HG03378 (cell line): ENCODE measurements around the gene ERG.

Experiments
- ATAC-seq: cut with Tn5 transposase; IDR thresholded peaks from one replicate; pipeline ENCODE4 v1.9.1; 2021; ENCODE audit warnings: mild to moderate bottlenecking, moderate library complexity; ENCODE audit not compliant: unreplicated experiment

ERG gene

DNA sequence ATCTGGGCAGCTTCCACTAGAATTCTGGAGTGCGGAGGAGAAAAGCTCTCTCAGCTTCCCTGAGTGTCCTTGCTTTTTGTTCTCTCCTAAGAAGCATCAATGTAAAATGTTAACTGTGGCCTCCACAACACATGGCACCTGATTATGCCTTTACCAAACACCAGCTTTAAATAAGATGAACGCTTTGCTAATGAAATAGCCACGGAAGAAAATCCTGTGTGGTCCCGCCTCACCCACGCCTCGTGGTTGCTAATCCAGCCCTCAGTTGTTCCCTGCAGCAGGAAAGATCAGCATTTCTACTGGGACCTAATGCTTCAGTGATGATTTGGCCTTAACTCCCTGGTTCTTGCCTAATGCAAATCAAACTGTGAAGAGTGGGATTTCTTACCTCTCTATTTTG is 1.8 kb upstream of the ERG start:
- no peak for ATAC-seq

DNA sequence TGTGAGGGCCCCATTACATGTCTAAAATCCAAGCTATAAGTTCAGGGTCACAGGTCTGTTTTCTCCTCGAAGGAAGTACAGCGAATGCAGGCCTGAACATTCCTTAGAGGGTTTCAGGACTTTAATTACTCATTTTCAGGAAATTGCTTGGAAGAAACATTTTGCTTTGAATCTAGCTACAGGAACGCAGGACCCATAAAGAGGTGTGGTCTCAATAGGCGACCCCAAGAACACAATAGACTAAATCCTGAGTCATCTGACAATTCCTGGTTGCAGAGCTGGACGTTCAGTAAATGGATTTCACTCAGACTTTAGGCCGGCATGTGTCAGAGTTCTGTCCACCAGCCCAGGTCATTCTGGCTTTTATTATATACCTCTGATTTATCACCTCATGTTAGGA is 1.0 kb upstream of the ERG start:
- ATAC-seq: no peak

GRCh38 chr21:38496224-38496623 is 2.1 kb downstream of the ERG start:
- no peak for ATAC-seq

GRCh38 chr21:38495696-38496095 is 2.6 kb downstream of the ERG start:
- no peak for ATAC-seq

DNA sequence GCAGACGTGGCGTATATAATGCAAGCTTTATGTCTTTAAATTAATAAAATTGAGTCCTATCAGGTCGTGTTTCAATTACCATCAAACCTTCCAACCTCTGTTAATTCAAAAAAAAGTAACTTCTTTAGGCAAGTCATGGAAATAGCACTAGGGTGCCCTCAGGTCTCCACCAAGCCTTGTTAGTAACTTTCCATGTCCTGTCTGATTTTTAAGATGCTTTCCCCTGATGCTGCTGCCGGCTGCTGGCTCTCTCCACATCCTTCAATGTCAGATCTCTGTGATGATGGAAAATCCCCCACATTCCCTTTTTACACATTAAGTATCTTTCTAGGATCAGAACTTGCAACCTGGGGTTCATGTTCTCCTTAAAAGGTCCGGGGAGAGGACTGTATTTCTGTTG is 3.0 kb downstream of the ERG start:
- ATAC-seq: no peak

DNA sequence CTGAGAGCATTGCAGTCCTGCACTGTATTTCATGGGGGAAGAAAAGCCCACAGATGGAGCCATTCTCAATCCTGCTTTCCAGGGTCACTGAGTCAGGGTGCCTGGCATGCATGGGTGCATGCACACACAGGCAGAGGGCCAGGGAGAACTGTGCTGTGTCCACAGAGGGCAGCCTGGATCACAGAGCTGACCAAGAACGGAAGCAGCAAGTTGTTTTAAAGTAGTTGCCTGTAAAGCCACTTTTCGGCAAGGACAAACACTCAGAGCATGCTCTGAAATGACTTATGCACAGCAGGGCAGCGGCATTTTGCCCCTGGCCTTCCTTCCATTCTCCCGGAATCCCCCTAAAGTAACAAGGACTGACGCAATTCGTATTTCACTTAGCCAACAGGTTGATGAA is 3.6 kb downstream of the ERG start:
- no peak for ATAC-seq

- ATAC-seq: no peak
Observed at GRCh38 chr21:38494251-38494642, 4.0 kb downstream of the ERG start.

GRCh38 chr21:38493549-38494250 is 4.6 kb downstream of the ERG start:
- no peak for ATAC-seq

DNA sequence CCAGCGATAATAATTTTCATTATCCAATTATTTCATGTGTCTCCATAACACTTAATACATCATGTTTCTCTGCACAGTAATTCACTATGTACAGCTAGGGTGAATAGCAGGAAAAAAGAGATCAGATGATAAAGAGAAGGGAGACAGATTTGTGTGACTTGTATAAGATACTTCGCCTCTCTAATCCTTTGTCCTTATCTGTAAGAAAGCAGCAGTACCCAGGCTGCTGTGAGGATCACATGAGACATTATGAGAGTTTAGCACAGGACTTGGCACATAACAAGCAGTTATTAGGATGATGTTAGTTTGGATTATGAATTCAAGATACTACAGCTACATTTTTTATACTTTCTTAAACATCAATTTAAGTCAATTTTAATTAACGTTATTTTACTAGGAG is 6.3 kb downstream of the ERG start:
- ATAC-seq: no peak

GRCh38 chr21:38491536-38491935 is 6.7 kb downstream of the ERG start:
- no peak for ATAC-seq

DNA sequence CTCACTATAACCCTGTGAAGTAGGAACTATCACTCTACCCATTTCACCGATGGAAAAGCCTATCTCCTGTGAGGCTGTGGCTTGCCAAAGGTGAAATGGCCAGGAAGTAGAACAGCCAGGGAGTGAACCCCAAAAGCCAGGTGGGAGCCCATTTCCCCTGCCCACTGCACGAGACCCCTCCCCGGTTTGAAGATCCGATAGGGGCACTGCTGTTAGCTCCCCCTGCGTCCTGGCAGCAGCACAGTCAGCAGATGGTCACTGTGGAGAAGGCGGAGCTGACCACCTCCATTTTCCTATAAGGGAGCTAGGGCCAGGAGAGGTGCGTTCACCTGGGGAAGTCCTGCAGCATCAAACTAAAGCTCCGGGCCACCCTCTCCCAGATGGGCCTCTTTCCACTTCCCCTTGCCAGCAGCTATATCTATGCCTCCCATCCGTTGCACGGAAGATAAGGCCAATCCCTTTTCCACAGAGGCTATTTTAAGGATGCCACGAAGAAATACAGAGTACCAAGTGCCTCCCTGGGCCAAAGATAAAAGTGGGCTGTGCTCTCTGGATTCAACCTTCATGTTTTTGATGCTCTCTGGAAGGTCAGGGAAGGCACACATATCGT is 7.8 kb downstream of the ERG start:
- ATAC-seq: no peak

DNA sequence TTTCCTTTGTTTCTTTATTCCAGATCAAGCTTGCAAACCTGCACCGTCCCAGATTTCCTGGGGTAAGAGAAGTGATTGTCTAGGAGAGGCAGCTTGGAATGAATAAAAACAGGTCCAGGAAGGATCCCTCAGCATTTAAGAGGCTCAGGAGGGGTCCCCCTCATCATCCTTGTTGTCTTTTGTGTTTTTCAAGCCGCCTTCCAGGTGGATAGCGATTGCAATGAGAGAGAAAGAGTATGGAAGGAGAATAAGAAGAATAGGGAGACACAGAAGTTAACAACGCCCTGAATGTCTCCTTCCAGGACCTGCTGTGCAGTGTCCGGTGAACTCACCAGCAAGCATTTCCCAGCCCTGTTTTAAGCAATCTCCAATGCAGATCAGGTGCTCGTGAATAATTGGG is 8.5 kb downstream of the ERG start:
- no peak for ATAC-seq

DNA sequence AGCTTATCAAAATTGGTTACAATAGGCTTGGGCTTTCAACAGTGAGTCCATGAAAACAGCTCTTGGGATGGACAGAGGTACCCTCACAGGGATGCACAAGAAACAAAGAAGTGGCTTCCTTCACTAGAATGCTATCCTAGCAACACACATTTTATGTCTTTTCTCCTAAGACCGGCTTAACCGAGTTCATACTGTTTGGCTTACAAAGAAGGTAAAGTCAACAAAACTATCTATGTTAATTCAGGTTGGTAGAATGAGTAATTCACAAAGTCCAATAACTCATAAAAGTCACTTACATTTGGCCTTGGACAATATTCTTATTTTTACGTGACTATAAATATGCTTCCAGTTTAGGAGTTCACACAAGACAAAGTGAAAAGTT is 9.0 kb downstream of the ERG start:
- ATAC-seq: no peak

GRCh38 chr21:38488640-38489270 is 9.5 kb downstream of the ERG start:
- ATAC-seq: no peak

DNA sequence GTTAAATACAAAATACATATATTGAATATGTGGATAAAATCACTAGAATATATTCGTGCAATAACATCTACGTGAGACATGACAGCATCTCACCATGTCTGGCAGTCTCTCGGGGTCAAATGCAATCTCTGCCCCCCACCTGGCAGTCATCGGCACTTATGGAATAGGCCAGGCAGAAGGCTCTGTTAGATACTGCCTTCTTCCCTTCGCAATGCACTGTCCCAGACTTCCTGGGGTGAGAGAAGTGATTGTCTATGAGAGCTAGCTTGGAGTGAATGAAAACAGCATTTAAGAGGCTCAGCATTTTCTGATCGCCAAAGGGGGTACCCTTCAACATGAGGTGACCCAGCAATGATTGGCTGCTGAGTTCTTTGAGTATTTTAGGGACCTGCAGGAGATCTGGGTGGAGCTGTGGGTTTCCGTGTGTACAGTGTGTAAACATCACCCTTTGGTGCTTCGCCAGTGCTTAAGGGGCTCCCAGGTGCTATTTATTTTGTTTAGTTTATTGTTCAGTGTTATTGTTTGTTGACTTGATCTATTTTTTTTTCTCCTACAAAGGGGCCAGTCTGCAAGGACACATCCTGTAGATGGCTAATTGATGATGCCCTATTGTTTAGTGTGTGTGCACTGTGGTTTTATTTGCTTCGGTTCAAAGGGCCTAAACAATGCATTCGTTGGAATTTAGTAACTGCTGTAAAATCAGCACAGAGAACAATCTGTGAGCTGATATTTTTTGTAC is 10.2 kb downstream of the ERG start:
- ATAC-seq: no peak

DNA sequence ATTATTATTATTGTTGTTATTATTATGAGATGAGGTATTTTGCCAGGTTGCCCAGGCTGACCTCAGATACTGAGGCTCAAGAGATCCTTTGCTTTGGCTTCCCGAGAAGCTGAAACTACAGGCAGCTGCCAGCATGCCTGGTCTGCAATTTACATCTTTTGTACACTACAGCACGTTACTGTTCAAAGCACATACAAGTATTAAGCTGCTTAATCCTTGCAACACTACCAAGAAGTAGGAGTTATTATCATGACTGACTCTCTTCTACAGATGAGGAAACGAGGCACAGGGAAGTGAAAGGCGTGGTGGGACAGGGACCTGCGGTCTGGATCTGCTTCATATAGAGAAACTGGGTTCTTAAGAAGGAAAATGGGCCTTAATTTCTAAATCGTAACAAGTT is 11.6 kb downstream of the ERG start:
- ATAC-seq: no peak

DNA sequence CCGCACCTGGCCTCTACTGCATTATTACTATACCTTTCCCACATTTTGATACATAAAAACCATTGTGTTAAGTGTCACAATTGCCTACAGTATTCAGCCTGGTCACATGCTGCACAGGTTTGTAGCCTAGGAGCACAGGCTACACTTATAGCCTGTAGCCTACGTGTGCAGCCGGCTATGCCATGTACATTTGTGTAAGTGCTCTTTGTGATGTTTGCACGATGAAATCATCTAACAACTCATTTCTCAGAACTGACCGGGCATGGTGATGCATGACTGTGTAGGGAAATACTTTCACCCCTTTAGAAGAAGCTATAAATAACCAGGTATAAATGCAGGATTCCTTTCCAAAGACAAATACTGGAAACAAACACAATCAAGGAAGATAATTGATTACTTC is 12.1 kb downstream of the ERG start:
- ATAC-seq: no peak

DNA sequence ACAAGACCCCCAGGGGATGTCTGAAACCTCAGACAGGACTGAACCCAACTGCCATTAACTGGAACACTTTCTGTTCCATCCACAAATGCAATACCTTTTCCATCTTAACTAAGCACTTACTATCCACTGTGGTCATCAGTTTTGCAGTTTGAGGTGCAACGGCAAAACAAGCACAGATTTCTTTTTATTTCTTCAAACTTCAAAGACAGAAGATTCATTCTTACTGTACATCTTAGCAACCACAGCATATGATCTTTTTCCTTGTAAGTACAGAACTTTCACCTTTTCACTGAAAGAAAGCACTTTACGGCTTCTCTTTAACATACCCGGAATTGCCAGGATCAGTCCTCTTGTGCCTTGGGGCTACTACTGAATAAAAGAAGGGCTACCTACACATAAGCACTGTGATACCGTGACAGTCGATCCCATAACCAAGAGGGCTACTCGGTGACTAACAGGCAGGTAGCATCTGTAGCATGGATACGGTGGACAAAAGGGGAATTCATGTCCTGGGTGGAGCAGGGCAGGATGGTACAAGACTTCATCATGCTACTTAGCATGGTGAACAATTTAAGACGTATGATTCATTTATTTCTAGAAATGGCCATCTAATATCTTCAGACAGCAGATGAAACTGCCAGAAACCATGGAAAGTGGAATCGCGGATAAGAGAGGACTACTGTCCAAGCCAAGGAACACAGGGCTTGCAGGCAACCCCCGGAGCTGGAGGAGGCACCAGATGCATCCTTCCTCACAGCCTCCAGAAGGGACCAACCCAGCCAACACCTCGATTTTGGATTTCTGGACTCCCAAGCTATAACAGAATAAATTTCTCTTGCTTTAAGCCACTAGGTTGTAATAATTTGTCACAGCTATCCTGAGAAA is 18.4 kb downstream of the ERG start:
- no peak for ATAC-seq

- ATAC-seq: no peak
Observed at GRCh38 chr21:38478782-38479181, 19.5 kb downstream of the ERG start.

DNA sequence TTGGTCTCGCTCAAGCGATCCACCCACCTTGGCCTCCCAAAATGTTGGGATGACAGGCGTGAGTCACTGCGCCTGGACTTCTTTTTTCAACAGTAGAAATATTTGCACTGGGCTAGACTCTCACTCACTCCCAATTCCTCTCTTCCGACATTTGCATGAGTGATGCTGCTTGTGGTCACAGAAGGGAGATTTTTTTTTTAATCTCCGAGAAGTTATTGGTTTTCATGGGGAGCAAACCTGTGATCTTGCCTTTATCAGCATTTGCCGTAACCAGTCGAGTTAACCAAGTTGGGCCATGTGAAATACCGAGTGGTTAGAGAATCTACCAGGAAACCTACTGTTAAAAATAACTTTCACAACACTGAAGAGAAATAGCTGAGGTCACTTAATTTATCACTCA is 21.1 kb downstream of the ERG start:
- ATAC-seq: no peak

- no peak for ATAC-seq
Observed at GRCh38 chr21:38476385-38476784, 21.9 kb downstream of the ERG start.
